SK-N-MC (cell line): ENCODE results near the gene COQ10B.

Source experiments
- EZH2 ChIP-seq: fragments of 200-600 bp; sonication (generic); IDR thresholded peaks from one replicate; pipeline ENCODE4 v1.6.1; 2017; ENCODE audit warnings: antibody characterized with exemption
- FOXP2 ChIP-seq: optimal IDR thresholded peaks from 2 replicates; pipeline ENCODE3; 2011; ENCODE audit warnings: mild to moderate bottlenecking, moderate library complexity; ENCODE audit not compliant: insufficient read depth; ENCODE audit errors: extremely low read length, control extremely low read depth
- POLR2AphosphoS5 ChIP-seq: IDR thresholded peaks from 2 replicates; pipeline ENCODE4 v1.6.1; 2012; ENCODE audit warnings: mild to moderate bottlenecking, low read depth, low read length, borderline replicate concordance

- TF ChIP-seq EZH2 = no peak
- no peak for TF ChIP-seq POLR2AphosphoS5
- no peak for TF ChIP-seq FOXP2
Measured at GRCh38 chr2:197419438-197419837, 33.9 kb upstream of the COQ10B start.
